ENCODE measurements around the gene ENO2.
"Not testable (repeated sequence)": the region's sequence is repeated elsewhere in the genome, so short reads cannot be mapped to it uniquely, and the experiment has no call there.

Gene ENO2

GRCh38 chr12:6887460-6887859, 26.9 kb upstream of the ENO2 start:
- DNase-seq = no peak

DNA sequence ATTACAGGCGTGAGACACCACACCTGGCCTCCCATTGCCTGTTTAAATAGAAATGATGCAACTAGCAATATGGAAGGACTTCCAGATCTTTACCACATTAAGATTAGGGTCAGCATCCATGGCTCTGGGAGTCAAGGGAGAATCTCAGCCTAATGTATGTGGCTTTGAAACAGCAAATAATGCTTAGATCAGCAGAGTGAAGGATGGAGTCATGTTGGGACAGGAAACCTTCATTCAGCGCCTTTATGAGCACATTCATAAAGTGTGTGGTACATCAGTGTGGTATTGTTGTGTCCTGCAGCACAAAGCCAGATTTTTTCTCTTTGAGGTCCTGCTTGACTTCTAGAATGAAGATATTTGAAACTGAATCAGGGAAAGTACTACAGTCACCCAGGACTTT, 26.0 kb upstream of the ENO2 start:
- no peak for DNase-seq

GRCh38 chr12:6888794-6889193, 25.6 kb upstream of the ENO2 start:
- not testable (repeated sequence) for DNase-seq

- not testable (repeated sequence) for DNase-seq
Observed at GRCh38 chr12:6889775-6890573, 24.4 kb upstream of the ENO2 start.

DNA sequence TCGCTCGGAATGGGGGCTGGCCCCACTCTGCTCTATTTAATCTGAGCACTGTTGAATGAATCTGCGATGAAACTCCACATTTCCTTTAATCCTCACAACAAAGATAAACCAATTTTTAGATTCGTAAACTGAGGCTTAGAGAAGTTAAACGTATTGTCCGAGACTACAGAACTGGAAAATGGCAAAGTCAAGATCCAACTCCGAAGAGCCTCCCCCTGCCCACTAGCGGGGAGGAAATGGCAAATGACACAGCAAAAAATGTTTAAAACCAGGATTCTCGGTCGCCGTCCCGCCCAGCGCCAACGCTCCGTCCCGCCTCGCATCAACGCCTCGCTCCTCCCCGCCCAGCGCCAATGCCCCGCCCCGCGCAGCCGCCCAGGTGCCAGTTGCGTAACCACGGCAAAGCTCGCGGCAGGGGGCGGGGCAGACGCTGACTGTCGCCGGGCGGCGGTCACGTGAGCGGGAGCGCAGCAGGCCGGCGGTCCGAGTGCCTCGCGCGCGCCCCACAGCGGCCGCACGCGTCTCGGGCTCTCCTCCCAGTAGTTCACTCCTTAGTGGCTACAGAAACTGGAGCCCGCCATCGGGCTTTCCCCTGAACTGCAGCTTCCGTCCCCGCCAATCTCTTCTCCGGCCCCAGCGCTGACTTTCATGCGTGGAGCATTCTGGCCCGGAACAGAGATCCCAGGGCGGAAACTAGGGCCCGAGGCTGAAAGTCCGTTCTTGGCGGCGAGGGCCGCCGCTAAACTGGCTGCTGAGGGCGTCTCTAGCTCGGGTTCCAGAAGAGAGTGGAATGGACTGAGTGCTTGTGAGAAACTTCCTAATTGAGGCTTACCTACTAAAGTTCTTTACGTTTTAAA, 23.4 kb upstream of the ENO2 start:
- DNase-seq = peak; percentile 90

DNA sequence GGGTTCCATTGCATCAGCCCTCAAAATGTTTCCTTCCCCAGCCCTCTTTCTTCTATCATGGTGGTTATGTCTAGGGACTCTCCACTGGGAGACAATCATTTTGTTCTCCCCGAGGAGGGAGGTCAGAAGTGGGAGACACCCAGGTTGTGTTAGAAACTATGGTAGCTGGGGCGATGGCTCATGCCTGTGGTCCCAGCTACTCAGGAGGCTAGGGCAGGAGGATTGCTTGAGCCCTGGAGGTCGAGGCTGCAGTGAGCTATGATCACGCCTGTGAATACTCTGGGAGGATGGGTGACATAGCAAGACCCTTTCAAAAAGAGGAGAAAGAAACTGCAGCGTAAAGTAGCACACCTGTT, 22.8 kb upstream of the ENO2 start:
- no peak for DNase-seq

DNA sequence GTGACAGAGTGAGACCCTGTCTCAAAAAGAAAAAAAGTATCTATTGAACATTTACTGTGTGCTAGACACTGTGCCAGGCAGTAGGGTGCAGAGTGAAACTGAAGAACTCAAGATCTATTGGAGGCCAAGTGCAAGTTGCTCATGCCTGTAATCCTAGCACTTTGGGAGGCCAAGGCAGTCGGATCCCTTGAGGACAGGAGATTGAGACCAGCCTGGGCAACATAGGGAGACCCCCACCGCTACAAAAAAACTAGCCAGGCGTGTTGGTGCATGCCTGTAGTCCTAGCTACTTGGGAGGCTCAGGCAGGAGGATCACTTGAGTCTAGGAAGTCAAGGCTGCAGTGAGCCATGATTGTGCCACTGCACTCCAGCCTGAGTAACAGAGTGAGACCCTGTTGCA, 21.7 kb upstream of the ENO2 start:
- not testable (repeated sequence) for DNase-seq

DNA sequence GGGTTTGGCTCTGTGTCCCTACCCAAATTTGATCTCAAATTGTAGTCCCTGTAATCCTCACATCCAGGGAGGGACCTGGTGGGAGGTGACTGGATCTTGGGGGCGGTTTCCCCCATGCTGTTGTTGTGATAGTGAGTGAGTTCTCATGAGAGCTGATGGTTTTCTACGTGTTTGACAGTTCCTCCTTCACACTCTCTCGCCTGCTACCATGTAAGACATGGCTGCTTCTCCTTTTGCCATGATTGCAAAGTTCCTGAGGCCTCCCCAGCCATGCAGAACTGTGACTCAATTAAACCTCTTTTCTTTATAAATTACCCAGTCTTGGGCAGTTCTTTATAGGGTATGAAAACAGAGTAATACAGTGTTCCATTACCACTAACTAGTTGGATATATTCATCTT, 20.1 kb upstream of the ENO2 start:
- no peak for DNase-seq

DNA sequence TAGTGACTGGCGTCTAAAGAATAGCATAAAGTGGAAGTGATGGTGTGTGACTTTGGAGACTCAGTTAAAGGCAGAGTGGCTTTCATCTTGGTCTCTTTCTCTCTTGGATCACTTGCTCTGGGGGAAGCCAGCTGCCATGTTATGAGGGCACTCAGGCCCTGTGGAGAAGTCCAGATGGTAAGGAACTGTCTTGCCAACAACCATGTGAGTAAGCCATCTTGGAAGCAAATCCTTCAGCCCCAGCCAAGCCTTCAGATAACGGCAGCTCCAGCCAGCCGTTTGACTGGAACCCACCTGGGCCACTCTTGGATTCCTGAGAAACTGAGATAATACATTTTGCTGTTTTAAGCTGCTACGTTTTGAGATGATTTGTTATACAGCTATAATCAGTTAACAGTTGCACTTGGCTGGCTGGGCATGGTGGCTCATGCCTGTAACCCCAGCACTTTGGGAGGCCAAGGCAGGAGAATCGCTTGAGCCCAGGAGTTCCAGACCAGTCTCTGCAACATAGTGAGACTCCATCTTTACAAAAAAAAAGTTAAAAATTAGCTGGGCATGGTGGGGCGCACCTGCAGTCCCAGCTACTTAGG, 17.4 kb upstream of the ENO2 start:
- DNase-seq = no peak

GRCh38 chr12:6899427-6899826, 15.0 kb upstream of the ENO2 start:
- DNase-seq = no peak

GRCh38 chr12:6899837-6900519, 14.4 kb upstream of the ENO2 start:
- peak; percentile 84 for DNase-seq

DNA sequence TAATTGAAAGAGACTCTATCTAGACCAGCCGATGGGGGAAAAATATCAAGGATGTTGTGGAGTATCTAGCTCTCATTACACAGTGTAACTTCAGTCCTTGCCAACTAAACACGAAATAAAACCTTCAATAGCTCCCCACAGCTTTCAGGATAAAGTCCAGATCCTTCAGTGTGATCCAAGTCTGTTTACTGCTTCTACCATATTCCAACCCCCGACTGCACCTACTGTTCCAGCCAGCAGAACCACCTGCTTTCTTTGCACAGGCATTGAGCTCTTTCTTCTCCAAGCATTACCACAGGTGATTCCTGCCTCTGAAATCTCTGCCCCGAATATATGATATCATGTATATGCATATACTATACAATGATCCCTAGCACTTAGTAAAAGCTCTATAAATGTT, 11.9 kb upstream of the ENO2 start:
- no peak for DNase-seq

DNA sequence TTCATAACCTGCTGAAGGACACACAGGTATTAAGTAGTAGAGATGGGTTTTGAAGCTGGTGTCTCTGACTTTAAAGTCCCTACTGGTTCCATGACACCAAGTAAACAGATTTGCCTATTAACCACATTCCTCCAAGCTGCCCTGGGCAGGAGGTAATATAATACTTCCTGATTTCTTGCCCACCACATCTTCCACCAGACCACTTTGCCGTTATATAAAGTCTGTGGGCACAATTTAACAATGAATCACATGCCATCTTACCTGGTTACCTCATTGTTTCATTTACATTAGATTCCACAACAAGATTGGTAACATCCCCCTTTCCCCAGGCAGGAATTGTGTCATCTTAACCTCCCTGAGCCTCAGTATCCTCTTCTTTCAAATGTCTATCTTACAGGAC, 10.7 kb upstream of the ENO2 start:
- DNase-seq = peak; percentile 78

DNA sequence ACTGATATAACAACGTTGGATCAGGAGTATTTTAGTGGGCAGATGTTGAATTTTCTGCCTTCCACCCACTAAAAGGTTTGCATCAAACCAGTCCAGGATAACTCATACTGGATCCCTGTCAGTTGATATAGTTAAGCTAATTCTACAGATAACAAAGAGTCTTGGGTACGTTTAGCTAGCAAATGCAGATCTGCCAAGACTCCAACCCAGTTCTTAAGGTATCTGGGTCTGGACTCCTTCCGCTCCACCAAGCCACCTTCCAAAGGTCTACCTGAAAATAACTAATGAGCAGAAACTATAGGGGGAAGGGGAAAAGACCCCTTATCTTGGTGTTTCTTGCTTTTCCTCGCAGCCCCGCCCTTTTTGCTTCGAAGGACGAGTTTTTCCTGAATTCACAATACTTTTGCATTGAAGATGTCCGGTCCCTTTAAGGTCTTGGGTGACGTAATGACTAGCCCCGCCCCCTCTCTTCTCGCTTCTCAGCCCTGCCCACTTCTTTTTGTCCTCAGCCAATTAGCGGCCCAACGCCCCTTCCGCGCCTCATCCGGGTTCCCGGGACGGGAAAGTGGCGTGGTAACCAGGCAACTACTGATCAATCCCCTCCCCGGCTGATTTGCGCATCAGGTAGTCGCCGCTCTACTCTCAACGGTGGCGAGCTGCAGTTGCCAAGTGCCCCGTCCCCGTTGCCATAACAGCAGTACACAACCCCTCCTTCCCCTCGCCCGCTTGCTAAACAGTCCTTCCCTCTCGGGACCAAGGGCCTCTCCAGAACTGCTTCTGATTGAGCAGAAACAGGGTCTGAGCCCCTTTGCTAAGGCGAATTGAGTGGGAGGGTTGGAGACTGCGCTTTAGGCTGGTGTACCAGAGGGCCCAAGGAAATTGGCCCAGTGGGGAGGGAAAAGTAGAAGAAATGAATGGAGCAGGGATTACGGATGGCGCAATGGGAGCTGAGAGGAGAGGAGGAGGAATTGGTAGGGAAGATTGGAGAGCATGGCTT, 9.8 kb upstream of the ENO2 start, which contains the start of gene LRRC23:
Gene LRRC23, plus strand, starts transcription at position 543 of the 997 bp plus-strand sequence. CDS start 812 bp downstream, outside the sequence.
- DNase-seq = peak; percentile 86

DNA sequence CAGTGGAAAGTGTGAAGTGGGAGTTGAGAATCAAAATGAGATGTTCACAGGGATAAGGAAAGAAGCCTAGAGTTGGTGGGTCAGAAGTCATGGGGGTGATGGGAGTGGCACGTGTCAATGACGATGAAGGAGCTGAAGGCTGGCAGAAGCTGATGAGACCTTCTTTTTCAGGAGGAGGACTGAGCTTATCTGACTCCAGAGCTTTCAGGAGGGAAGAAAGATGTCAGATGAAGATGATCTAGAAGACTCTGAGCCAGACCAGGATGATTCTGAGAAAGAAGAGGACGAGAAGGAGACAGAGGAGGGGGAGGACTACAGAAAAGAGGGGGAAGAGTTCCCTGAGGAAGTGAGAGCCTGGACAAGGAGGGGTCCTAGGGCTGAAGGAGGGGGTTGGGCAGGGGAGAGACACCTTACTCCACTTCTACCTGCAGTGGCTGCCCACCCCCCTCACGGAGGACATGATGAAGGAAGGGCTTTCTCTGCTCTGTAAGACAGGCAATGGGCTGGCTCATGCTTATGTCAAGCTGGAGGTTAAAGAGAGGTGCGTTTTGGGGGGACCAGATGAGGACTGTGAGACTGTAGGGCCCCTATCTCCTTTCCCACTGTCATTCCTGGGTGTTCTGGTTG, 8.9 kb upstream of the ENO2 start:
- DNase-seq = no peak

- DNase-seq = not testable (repeated sequence)
Observed at GRCh38 chr12:6908141-6908540, 6.2 kb upstream of the ENO2 start.

DNA sequence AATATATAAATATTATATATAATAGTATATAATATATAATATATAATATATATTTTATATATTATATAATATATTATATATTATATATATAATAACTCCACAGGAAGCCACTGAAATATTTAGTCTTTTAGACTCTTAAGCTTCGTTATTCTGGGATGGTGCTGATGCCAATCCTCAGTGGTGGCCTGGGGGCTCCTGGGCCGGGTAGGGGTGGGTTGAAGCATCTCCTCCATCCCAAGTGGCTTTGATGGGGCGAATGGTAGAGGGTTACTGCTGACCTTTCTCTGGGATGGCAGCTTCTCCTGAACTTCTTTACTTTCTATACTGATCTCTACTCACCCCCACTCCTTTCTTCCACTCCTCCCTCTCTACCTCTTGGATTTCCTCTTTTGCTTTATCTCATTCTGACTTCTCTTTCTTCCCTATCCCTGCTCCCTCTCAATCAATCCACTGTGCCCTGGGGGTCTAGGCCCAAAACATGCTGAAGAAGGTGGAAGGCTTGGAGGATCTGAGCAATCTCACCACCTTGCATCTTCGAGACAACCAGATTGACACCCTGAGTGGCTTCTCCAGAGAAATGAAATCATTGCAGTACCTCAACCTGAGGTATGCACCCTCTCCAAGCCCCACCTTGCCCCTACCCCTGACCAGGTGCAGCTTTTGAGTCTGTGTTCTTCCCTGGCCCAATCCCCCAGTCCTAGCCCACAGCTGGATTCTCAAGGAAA, 4.8 kb upstream of the ENO2 start:
- DNase-seq = no peak

DNA sequence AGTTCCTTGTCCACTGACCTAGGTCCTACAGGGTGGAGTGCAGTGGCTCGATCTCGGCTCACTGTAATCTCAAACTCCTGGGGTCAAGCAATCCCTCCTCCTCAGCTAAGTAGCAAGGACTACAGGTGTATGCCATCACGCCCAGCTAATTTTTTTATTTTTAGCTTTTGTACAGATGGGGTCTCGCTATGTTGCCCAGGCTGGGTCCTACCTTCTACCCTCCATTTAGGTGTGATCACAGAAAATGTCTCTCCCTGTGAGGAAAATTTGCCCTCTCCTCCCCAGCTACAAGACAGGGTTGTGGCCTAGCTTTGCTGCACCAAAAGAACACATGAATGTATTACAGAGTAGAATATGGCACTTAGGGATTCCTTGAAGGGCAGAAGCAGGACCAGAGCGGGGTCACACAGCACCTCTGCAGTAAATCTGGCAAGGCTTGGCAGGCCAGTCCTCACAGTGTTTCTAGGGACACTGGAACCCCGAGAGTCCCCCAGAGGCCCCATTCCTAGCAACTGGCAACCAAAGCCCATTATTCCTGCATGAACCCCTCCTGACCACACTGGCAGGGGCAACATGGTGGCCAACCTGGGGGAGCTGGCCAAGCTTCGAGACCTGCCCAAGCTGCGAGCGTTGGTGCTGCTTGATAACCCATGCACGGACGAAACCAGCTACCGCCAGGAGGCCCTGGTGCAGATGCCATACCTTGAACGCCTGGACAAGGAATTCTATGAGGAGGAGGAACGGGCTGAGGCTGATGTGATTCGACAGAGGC, 2.0 kb upstream of the ENO2 start:
- no peak for DNase-seq

- DNase-seq = no peak
Observed at GRCh38 chr12:6914947-6915788, 788 bp downstream of the ENO2 start.
